NB4 (cell line): ENCODE results near the gene LYPD6B.

Source experiments
- CTCF ChIP-seq: IDR thresholded peaks from one replicate; pipeline ENCODE4 v1.5.1; 2012; ENCODE audit warnings: low read depth, low read length
- MAX ChIP-seq: IDR thresholded peaks from 2 replicates; pipeline ENCODE4 v1.6.1; 2011; ENCODE audit warnings: low read depth, low read length
- POLR2A ChIP-seq: IDR thresholded peaks from 2 replicates; pipeline ENCODE4 v1.6.1; 2011; ENCODE audit warnings: mild to moderate bottlenecking; ENCODE audit not compliant: insufficient read length; ENCODE audit errors: extremely low read depth

GRCh38 chr2:149173220-149173619 is 134.7 kb downstream of the LYPD6B start:
- TF ChIP-seq CTCF (no peak), POLR2A (no peak), MAX (no peak)
